Keratinocyte (primary cell): ENCODE results near the gene PRR14L. TPM values are rescaled to one million over a fixed set of nuclear protein-coding genes. Genes with fewer than 3 reads are reported as not detected.

ENCODE experiments used
- DNase-seq: peaks from one replicate; pipeline ENCODE4 v3.0.0-alpha.2; 2011; ENCODE audit warnings: low read depth, missing footprints, low spot score
- FAIRE-seq: peaks from 2 replicates; lab custom pipeline; 2011; peaks lifted over from hg19 to GRCh38; lab: Jason Lieb, UNC
- H2AFZ ChIP-seq: 2 replicates; pipeline ENCODE4 v1.6.0; 2012; ENCODE audit warnings: low read length, control low read depth, inconsistent platforms; ENCODE audit not compliant: control insufficient read depth
- H3K27ac ChIP-seq: 2 replicates; pipeline ENCODE4 v1.5.1; 2011; ENCODE audit warnings: low read length; ENCODE audit not compliant: control insufficient read depth, insufficient read depth
- H3K27me3 ChIP-seq: 3 replicates; pipeline ENCODE4 v1.6.0; 2011; ENCODE audit warnings: low read length; ENCODE audit not compliant: control insufficient read depth, insufficient read depth; ENCODE audit errors: extremely low read depth
- H3K36me3 ChIP-seq, 2 experiments: 2 replicates in 1 of 2; 3 replicates in 1 of 2; pipeline ENCODE4 v1.5.1; 2011; ENCODE audit warnings: low read length in 2 of 2, mild to moderate bottlenecking in 1 of 2; ENCODE audit not compliant: control insufficient read depth in 2 of 2, insufficient read depth in 2 of 2; ENCODE audit errors: extremely low read depth in 1 of 2
- H3K4me1 ChIP-seq: 3 replicates; pipeline ENCODE4 v1.5.1; 2011; ENCODE audit warnings: low read length; ENCODE audit not compliant: control insufficient read depth, insufficient read depth; ENCODE audit errors: extremely low read depth
- H3K4me2 ChIP-seq: 3 replicates; pipeline ENCODE4 v1.6.0; 2011; ENCODE audit warnings: low read depth, low read length; ENCODE audit not compliant: control insufficient read depth, insufficient read depth; ENCODE audit errors: extremely low read depth
- H3K4me3 ChIP-seq, 3 experiments: fragments of 200-600 bp in 1 of 3; sonication (generic) in 1 of 3; 2 replicates in 2 of 3; 3 replicates in 1 of 3; pipeline ENCODE4 v1.5.1; 2011 to 2016; ENCODE audit warnings: low read length in 3 of 3, mild to moderate bottlenecking in 3 of 3, control low read depth in 2 of 3, inconsistent platforms in 1 of 3, low read depth in 1 of 3, mixed read lengths in 1 of 3, mixed run types in 1 of 3, moderate library complexity in 1 of 3; ENCODE audit not compliant: control insufficient read depth in 2 of 3, insufficient read depth in 2 of 3; ENCODE audit errors: extremely low read depth in 1 of 3
- H3K79me2 ChIP-seq: 2 replicates; pipeline ENCODE4 v1.6.0; 2012; ENCODE audit warnings: low read length; ENCODE audit not compliant: control insufficient read depth, insufficient read depth
- H3K9ac ChIP-seq: 3 replicates; pipeline ENCODE4 v1.6.0; 2011; ENCODE audit warnings: low read length; ENCODE audit not compliant: control insufficient read depth, insufficient read depth; ENCODE audit errors: extremely low read depth
- H3K9me1 ChIP-seq: 3 replicates; pipeline ENCODE4 v1.6.0; 2011; ENCODE audit warnings: low read length; ENCODE audit not compliant: control insufficient read depth, insufficient read depth; ENCODE audit errors: extremely low read depth
- H3K9me3 ChIP-seq: 2 replicates; pipeline ENCODE4 v1.5.1; 2012; ENCODE audit warnings: low read depth, low read length; ENCODE audit not compliant: control insufficient read depth
- H4K20me1 ChIP-seq: 3 replicates; pipeline ENCODE4 v1.6.0; 2011; ENCODE audit warnings: low read length; ENCODE audit not compliant: control insufficient read depth, insufficient read depth; ENCODE audit errors: extremely low read depth
- CTCF ChIP-seq, 3 experiments: IDR thresholded peaks in 1 of 3; conservative IDR thresholded peaks in 1 of 3; optimal IDR thresholded peaks in 1 of 3; 2 replicates in 2 of 3; 3 replicates in 1 of 3; pipeline versions ENCODE3 to v1.5.1; 2011; ENCODE audit warnings: low read length in 3 of 3, mild to moderate bottlenecking in 3 of 3, moderate library complexity in 2 of 3, control low read depth in 1 of 3, inconsistent platforms in 1 of 3; ENCODE audit not compliant: insufficient read depth in 2 of 3; ENCODE audit errors: extremely low read depth in 1 of 3
- EZH2 ChIP-seq: IDR thresholded peaks from one replicate; pipeline ENCODE4 v1.6.1; 2012; ENCODE audit warnings: inconsistent platforms, mild to moderate bottlenecking, low read length, moderate library complexity
- dilution Hi-C: fragments of 300-500 bp; cut with MboI; formaldehyde crosslinking; loops from one replicate; pipeline ENCODE4 v1.7.0; 2020; ENCODE audit warnings: low sequenced_read_pairs; ENCODE audit not compliant: extremely low pct_ligation_motif_present
- polyA plus RNA-seq, 5 experiments: library from polyadenylated mRNA; depleted of rRNA in 3 of 5; stranded (reverse) in 3 of 5; stranded (forward) in 1 of 5; unstranded in 1 of 5; fragments of >200 nt; gene quantifications; 1 replicate in 1 of 5; 2 replicates in 3 of 5; 3 replicates in 1 of 5; pipeline versions ENCODE4 v1.2.1 to v1.2.3, GENCODE V29; 2011 to 2012; ENCODE audit warnings: missing spikeins in 2 of 5, low read depth in 1 of 5, low replicate concordance in 1 of 5

PRR14L gene
- polyA plus RNA-seq, 1 donor (not counting 4 experiments of a cell fraction or from before 2014, with no cell fraction given), result 13.6 TPM

GRCh38 chr22:31748490-31748889 is 1.4 kb downstream of the PRR14L start:
- Histone ChIP-seq H3K36me3 (peaks cover 0 to 6% of the 10 kb centered on the region in 2 experiments), H3K4me2 (peak overlapping the region; percentile 77), H3K9me3 (no peaks in the 10 kb centered on the region), H3K9ac (peak overlapping the region; percentile 90), H3K4me1 (peaks cover 25% of the 10 kb centered on the region), H3K27ac (peak overlapping the region; percentile 78), H2AFZ (no peak overlapping the region), H3K27me3 (no peaks in the 10 kb centered on the region), H3K4me3 (peak overlapping the region; percentile 70 to 97 (median 84)), H4K20me1 (no peaks in the 10 kb centered on the region), H3K79me2 (peaks cover 48% of the 10 kb centered on the region), H3K9me1 (no peaks in the 10 kb centered on the region)
- no peak for DNase-seq
- dilution Hi-C loops, result no loop called here
- no peak for TF ChIP-seq EZH2
- no peak for TF ChIP-seq CTCF (optimal IDR thresholded peaks at IDR 0.05 in 1 of 3, IDR thresholded peaks at IDR 0.05 in 1 of 3, conservative IDR thresholded peaks at IDR 0.05 in 1 of 3; ENCODE audit: extremely low read depth in 1 of 3, insufficient read depth in 2 of 3, low read length in 3 of 3)
- no peak for FAIRE-seq

GRCh38 chr22:31747441-31747840 is 2.5 kb downstream of the PRR14L start:
- Histone ChIP-seq H2AFZ (no peak overlapping the region), H3K27ac (no peak overlapping the region), H3K4me1 (peaks cover 17% of the 10 kb centered on the region), H3K79me2 (peaks cover 57% of the 10 kb centered on the region), H3K9ac (no peak overlapping the region), H4K20me1 (no peaks in the 10 kb centered on the region), H3K4me2 (no peak overlapping the region), H3K9me3 (no peaks in the 10 kb centered on the region), H3K36me3 (peaks cover 0 to 6% of the 10 kb centered on the region in 2 experiments), H3K27me3 (no peaks in the 10 kb centered on the region), H3K9me1 (no peaks in the 10 kb centered on the region), H3K4me3 (no peak overlapping the region)
- no peak for TF ChIP-seq EZH2
- TF ChIP-seq CTCF (optimal IDR thresholded peaks at IDR 0.05 in 1 of 3, IDR thresholded peaks at IDR 0.05 in 1 of 3, conservative IDR thresholded peaks at IDR 0.05 in 1 of 3; ENCODE audit: extremely low read depth in 1 of 3, insufficient read depth in 2 of 3, low read length in 3 of 3), result no peak
- dilution Hi-C loops, result no loop called here
- FAIRE-seq (no peak), DNase-seq (no peak)
